HG03039 (cell line): ENCODE data around the gene NPAS3.

Experiments
- ATAC-seq: cut with Tn5 transposase; IDR thresholded peaks from one replicate; pipeline ENCODE4 v1.9.1; 2021; ENCODE audit warnings: mild to moderate bottlenecking, moderate library complexity; ENCODE audit not compliant: unreplicated experiment

NPAS3 gene

DNA sequence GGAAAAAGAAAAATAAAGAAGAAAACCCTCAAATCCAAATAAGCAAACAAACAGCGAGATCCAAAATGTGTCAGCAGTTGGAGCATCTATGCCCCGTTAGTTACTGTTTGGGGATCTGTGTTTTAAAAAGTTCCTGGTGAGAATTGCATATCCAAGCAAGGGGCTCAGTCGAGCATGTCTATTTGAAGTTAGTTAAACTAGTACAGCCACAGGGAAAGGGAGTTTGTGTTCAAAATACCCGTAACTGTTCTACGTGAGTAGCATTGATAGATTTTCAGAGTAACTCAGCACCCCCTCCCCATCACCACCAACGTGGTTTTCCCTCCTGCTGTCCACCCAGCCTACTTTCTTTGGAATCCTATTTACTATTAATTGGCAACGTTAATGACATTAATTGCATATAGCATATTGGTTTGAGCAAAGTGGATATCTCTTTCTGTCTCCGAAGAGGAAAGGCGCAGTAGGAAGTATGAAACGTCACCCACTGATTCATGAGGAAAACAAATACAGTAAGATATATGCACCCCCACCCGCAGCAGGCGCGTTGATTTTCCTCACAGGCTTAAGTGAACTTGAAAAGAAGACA is 1.5 kb downstream of the NPAS3 start:
- ATAC-seq, result no peak

DNA sequence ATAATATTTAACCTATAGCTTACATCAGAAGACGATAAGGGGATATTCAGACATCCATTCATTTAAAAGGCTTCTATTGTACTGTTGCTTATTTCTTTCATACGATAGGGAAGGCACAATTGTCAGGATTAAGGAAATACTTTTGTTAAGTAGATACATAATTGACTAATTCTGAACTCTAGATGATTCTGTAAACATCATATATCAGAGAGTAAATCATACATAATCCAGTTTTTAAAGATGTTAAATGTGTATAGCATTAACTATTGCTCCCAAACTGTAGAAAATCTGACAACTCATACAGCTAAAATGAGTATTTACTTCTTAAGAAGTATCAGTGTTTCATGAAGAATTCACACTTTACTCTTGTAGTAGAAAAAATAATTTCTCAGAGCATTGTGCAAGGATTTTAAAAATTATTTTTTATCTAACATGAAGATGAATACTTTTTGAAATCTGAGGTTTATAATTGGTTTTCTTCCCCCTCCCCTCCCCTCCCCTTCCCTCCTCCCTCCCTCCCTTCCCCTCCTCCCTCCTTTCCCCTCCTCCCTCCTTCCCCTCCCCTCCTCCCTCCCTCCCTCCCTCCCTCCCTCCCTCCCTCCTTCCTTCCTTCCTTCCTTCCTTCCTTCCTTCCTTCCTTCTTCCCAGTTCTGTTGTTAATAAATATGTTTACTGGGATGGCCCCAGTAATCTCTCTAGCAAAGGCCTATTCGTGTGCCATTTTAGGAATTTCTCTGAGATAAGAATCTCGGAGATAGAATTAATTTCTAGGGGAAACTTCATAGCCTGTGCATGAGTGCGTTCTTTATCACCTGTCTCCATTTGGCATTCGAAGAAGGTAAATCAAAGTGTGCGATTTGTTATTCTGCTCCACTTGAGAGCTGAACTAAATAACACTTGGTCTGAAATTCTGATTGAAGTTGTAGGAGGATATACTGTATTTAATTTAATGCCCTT is 2.3 kb downstream of the NPAS3 start:
- no peak for ATAC-seq

- no peak for ATAC-seq
These were observed 3.0 kb downstream of the NPAS3 start for GRCh38 chr14:32941668-32942065.

DNA sequence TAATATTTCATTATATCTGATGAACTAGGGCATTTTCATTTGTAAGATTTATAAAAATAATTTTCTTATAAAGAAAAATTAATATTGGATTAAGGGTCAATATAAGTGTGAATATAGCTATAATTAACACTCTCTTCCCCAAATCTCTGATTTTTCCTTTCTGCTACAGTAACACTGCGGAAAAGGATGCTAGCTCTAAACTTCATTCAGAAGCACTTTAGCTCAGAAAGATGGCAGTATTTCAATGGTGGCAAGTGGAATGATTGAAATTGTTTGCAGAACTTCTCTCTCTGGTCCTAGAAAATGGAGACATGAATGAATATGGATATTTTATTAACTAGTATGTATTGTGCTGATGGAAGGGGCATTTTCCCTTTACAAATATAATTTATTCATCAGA is 8.4 kb downstream of the NPAS3 start:
- no peak for ATAC-seq

GRCh38 chr14:32947792-32948191 is 9.1 kb downstream of the NPAS3 start:
- no peak for ATAC-seq

GRCh38 chr14:32950584-32950983 is 11.9 kb downstream of the NPAS3 start:
- no peak for ATAC-seq

DNA sequence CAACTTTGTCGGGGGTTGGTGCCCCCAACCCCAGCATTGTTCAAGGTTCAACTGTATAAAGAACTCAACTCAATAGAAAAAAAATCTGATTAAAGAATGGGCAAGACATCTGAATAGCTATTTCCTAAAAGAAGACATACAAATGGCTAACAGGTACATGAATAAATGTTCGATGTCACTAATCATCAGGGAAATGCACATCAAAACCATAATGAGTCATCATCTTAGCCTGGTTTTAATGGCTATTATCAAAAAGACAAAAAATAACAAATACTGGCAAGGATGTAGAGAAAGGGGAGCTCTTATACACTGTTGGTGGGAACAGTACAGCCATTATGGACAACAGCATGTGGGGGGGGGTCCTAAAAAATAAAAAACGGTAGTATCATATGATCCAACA is 28.7 kb downstream of the NPAS3 start:
- ATAC-seq, result no peak

- no peak for ATAC-seq
These were observed 30.4 kb downstream of the NPAS3 start for GRCh38 chr14:32968972-32969544.

- no peak for ATAC-seq
These were observed 39.2 kb downstream of the NPAS3 start for GRCh38 chr14:32977913-32978312.

- ATAC-seq, result no peak
These were observed 40.1 kb downstream of the NPAS3 start for GRCh38 chr14:32978691-32979255.

- no peak for ATAC-seq
These were observed 41.7 kb downstream of the NPAS3 start for GRCh38 chr14:32980178-32980901.

DNA sequence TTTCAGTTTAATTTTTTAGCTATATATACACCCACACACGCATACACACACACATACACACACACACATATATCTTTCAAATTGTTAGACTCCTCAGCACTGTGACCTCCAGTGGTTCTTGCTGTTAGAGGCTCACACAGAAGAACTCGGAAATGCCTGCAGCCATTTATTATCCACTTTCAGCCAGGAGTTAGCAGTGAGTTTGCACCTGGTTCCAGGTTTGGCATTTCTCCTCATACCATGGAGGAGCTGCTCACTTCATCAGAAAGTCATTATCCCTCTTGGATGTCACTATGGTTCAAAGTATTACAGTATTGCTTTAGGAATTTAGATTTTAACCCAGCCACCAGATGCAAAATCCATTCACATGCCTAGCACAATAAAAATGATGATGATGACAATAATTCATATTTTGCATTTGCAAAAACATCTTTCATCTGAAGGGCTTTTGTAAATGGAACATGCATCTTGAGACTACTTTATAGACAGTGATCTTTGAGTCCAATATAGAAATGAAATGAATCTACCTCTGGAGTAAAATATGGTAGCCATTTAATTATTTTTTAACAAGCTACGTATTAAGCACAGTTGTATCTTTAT is 42.3 kb downstream of the NPAS3 start:
- no peak for ATAC-seq

DNA sequence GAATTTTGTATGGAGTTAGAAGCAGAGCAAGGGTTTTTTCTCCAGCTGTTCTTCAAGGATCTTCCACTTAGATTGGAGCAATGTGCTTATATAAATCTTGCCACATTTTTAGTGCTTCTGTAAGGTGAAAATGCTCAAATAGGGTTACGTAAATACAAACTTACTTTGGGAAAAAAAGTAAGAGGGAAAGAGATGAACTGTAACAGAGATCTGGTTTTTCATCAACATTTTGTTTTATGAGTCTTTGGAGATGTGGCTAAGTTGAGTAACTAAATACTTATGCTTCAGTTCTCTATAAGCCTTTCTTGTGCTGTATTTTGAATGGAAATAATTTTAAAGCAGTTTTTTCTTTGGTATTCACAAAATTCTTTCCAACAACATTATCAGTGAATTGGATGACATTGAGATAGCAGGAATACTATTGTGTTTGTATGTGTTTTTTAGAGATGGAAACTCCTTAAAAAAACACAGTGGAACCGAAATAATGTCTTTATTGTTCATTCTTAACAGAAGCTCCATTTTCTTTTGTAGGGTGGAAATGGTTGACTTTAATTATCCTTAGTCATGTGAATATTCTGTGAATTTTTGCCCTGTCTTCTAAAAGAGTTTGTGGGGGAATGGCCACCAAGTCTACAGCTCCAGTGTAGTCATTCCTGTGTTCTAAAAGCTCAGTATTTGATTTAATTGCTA is 45.7 kb downstream of the NPAS3 start:
- no peak for ATAC-seq

DNA sequence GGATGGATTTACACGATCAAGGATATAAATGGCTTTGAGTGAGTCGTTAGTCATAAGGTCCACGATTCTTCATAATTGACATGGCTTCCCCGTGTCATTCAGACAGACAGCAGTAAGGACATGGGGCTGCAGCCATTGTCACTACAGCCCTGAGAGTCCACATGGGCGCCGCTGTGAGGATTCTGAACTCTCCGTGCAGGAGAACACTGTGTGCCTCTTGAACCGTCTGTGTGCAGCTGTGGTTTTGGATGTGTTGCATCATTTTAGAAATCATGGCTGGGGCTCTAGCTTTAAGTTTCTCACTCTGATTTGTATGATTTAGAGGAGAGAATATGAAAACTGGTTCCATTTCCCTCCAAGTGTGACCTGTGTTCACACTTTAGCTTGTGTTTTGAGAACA is 47.2 kb downstream of the NPAS3 start:
- ATAC-seq, result no peak

- no peak for ATAC-seq
These were observed 48.3 kb downstream of the NPAS3 start for GRCh38 chr14:32986791-32987540.

GRCh38 chr14:32991691-32992090 is 53.0 kb downstream of the NPAS3 start:
- ATAC-seq, result no peak

DNA sequence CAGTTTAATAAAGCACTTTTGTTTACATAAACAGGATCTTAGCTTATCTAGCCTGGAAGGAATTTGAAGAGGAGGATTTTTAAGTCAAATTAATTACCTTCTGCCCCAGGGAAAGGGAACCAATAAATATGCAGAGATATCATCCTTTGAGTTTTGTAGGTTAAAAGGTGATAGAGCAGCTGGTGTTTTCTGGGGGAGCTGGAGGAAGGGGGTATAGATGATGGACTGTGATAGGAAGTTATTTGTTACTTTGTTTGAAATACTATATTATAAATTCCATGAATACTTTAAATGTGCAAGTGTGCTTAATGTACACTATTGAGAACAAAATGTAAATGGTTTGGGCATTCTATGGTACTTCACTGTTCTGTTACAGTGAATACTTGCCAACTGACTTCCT is 55.2 kb downstream of the NPAS3 start:
- ATAC-seq, result no peak

DNA sequence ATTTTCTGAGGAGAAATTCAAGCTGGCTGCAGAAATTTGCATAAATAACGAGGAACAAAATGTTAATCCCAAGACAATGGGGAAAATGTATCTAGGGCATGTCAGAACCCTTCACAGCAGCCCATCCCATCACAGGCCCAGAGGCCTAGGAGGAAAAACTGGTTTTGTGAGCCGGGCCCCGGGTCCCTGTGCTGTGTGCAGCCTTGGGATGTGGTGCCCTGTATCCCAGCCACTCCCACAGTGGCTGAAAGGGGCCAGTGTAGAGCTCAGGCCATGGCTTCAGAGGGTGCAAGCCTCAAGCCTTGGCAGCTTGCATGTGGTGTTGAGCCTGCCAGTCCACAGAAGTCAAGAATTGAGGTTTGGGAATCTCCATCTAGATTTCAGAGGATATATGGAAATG is 57.7 kb downstream of the NPAS3 start:
- no peak for ATAC-seq

GRCh38 chr14:32998433-32998832 is 59.8 kb downstream of the NPAS3 start:
- no peak for ATAC-seq
